HG02938 (cell line): ENCODE data around the gene FIBP.
"Not testable (repeated sequence)": the region's sequence is repeated elsewhere in the genome, so short reads cannot be mapped to it uniquely, and the experiment has no call there.

Experiments used
- ATAC-seq: cut with Tn5 transposase; IDR thresholded peaks from one replicate; pipeline ENCODE4 v1.9.1; 2021; ENCODE audit warnings: mild to moderate bottlenecking, moderate library complexity; ENCODE audit not compliant: unreplicated experiment

The FIBP gene

GRCh38 chr11:65849771-65850216 is 38.5 kb downstream of the FIBP start:
- ATAC-seq, result no peak

DNA sequence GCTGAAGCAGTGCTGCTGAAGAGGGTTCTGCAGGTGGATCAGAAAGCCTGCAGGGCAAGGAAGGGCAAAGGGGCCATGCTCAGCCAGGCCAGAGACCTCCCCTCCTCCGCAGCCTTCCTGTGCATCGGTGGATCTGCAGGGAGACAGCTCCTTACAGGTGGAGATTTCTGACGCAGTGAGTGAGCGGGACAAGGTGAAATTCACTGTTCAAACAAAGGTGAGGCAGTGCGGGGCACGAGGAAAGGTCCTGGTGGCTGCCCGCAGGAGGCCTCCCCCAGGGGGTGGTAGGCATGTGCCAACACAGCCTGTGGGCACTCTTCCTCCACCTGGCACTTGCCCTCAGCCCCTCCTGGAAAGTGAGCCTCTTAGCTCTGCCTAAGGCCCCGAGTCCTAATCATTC is 38.9 kb downstream of the FIBP start:
- ATAC-seq, result no peak

GRCh38 chr11:65848693-65849092 is 39.6 kb downstream of the FIBP start:
- ATAC-seq, result not testable (repeated sequence)

DNA sequence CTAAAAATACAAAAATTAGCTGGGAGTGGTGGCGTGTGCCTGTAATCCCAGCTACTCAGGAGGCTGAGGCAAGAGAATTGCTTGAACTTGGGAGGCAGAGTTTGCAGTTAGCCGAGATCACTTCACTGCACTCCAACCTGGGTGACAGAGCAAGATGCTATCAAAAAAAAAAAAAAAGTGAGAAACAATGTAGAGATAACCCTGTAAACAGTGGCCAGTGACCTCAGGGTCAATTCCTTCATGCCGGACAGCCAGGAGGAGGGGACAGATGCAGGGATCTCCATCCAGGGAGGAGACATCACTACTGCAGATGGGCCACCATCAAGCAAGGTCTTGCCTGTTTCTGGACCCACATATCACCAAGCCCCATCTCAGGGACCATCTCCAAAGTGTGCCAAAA is 40.5 kb downstream of the FIBP start:
- no peak for ATAC-seq

DNA sequence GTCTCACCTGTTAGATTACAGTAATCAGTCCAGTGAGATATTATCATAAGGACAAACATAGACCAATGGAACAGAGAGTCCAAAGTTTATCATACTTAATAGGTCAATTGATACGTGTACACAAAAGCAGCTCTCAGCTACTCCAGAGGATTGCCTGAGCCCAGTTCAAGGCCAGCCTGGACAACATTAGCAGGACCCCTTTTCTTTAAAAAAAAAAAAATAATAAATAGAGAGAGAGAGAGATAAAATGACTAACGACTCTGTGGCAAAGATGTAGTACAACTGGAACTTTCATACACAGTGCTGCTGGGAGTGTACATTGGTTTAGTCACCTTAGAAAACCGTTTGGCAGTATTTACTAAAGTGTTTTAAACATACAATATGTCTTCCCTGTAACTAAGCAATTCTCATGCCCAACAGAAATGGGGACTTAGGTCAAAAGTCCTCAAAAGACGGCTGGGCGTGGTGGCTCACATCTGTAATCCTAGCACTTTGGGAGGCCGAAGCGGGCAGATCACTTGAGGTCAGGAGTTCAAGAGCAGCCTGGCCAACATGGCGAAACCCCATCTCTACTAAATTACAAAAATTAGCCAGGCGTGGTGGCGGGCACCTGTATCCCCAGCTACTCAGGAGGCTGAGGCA is 43.9 kb downstream of the FIBP start:
- ATAC-seq, result no peak

DNA sequence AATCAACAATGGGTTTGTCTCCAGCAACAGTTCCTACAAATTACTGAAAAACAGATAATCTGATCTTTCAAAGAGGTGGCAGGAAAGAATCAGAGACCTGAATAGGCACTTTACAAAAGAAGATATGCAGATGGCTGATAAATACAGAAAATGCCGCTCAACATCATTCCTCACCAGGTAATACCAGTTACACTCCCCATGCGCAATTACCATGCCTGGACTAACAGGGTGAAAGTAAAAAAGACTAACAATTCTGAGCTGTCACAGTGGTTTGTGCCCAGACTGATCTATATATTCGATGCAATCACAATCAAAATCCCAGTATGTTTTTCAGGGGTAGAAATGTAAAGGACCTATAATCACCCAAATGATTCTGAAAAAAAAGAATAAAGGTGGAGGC is 44.5 kb downstream of the FIBP start:
- ATAC-seq, result no peak

- no peak for ATAC-seq
These were observed 46.1 kb downstream of the FIBP start for GRCh38 chr11:65842144-65842543.

DNA sequence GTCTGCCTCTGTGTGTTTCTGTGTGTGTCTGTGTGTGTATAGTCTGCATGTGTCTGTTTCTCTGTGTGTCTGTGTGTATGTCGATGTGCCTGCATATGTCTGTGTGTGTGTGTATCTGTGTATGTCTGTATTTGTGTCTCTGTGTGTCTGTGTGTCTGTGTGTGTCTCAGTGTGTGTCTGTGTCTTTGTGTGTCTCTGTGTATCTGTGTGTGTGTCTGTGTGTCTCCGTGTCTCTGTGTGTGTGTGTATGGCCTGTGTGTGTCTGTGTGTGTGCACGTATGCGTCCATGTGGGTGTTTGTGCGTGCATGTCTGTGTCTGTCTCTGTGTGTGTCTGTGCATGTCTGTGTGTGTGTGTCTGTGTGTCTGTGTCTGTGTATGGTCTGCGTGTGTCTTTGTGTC is 54.1 kb downstream of the FIBP start:
- ATAC-seq, result no peak
